ENCODE measurements around the gene CD84.
"Not testable (repeated sequence)": the region's sequence is repeated elsewhere in the genome, so short reads cannot be mapped to it uniquely, and the experiment has no call there.

The CD84 gene

GRCh38 chr1:160500321-160500990 lies 78.8 kb downstream of the CD84 start:
- no peak for DNase-seq

GRCh38 chr1:160499631-160500030 lies 79.7 kb downstream of the CD84 start:
- DNase-seq: no peak

- not testable (repeated sequence) for DNase-seq
These were observed 80.8 kb downstream of the CD84 start for GRCh38 chr1:160498301-160499065.

GRCh38 chr1:160496334-160496733 lies 83.0 kb downstream of the CD84 start:
- no peak for DNase-seq

- DNase-seq: no peak
These were observed 84.7 kb downstream of the CD84 start for GRCh38 chr1:160494620-160495019.

- DNase-seq: no peak
These were observed 86.7 kb downstream of the CD84 start for GRCh38 chr1:160492617-160493016.

- no peak for DNase-seq
These were observed 87.3 kb downstream of the CD84 start for GRCh38 chr1:160491981-160492380.
